SK-N-SH treated with all-trans-retinoic acid at 6 μM for 48 hours (cell line): Measurements from ENCODE around the gene EMID1.

ENCODE experiments used
- ARNTL ChIP-seq: fragments of 450-650 bp; formaldehyde crosslinking; IDR thresholded peaks from 2 replicates; pipeline ENCODE4 v1.5.0; 2020; ENCODE audit warnings: low read depth, mild to moderate bottlenecking, moderate library complexity, borderline replicate concordance
- BACH2 ChIP-seq: fragments of 250-450 bp; sonication (Bioruptor Pico); IDR thresholded peaks from 2 replicates; pipeline ENCODE4 v1.9.0; 2021; ENCODE audit warnings: mild to moderate bottlenecking, borderline replicate concordance
- PATZ1 ChIP-seq: fragments of 250-450 bp; sonication (Bioruptor Pico); IDR thresholded peaks from 2 replicates; pipeline ENCODE4 v1.8.0; 2020; ENCODE audit warnings: mild to moderate bottlenecking, moderate library complexity, borderline replicate concordance

DNA sequence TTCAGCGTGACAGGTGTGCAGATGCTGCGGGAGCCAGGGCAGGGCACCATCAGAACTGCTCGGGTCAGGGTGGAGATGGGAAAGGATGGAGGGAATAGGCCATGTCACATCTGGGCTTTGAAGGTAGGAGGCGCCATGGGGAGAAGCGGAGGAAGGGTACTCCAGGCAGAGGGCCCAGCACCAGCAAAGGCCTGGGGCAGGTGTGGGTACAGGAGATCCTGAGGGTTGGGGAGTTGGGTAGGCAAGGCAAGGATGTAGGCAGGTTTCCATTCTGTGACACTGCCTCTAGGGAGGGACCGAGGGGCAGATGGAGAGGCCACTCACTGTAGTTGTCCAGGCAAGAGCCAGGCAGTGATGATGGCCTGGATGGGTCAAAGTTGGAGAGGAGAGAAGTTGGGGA, 8.5 kb downstream of the EMID1 start:
- TF ChIP-seq ARNTL (CRISPR knock-in tag) = no peak
- no peak for TF ChIP-seq BACH2 (CRISPR knock-in tag)
- no peak for TF ChIP-seq PATZ1
